ENCODE results near the gene IL2RA.

The IL2RA gene

DNA sequence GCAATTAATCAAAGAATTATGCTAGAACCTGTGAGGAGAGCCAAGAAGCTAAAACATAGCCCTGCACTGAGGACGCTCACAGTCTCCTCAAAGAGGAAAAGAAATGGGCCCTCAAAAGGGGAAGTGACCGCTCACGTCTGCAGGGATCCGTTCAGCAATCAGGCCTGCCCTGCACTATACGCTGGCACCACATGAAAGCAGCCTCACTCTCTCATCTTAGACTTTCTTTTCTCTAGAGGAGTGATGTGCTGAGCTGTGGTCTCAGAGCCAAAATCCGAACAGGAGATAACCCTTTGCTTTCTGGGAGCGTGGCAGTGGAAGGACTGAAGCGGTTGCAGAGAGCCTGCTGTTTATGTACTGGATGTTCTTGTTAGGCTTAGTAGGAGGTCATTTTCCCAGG, 6.3 kb upstream of the IL2RA start:
- Histone ChIP-seq H3K9me2 (replicated peaks; ENCODE audit: low read depth, low read length) (no peaks in the 10 kb centered on the region), H4K20me1 (ENCODE audit: insufficient read depth, low read length, poor library complexity, severe bottlenecking) (no peaks in the 10 kb centered on the region), H2AFZ (ENCODE audit: low read length) (no peak overlapping the region), H3K4me3 (ENCODE audit: low read length, poor library complexity, severe bottlenecking) (no peak overlapping the region), H3K27me3 (ENCODE audit: insufficient read depth, low read length, poor library complexity, severe bottlenecking) (peaks cover 11% of the 10 kb centered on the region), H3F3A (ENCODE audit: low read depth) (no peaks in the 10 kb centered on the region), H3K79me2 (ENCODE audit: insufficient read depth, low read length) (no peaks in the 10 kb centered on the region), H3K36me3 (ENCODE audit: insufficient read depth, low read length) (no peaks in the 10 kb centered on the region), H3K9me3 (ENCODE audit: insufficient read depth, low read depth, low read length) (no peaks in the 10 kb centered on the region), H3K4me1 (ENCODE audit: insufficient read depth, low read length, poor library complexity, severe bottlenecking) (peaks cover 7% of the 10 kb centered on the region), H3K9ac (ENCODE audit: low read depth, low read length, poor library complexity, severe bottlenecking) (no peak overlapping the region), H3K4me2 (ENCODE audit: low read depth, low read length, poor library complexity, severe bottlenecking) (peak overlapping the region; percentile 20)
- no peak for TF ChIP-seq CTCF (conservative IDR thresholded peaks at IDR 0.05; ENCODE audit: low read length)
- TF ChIP-seq EZH2phosphoT487 (IDR thresholded peaks at IDR 0.05; ENCODE audit: borderline replicate concordance): no peak

- no peak overlapping the region for H3K4me3 ChIP-seq (ENCODE audit: low read length, poor library complexity, severe bottlenecking)
- H3K36me3 ChIP-seq (ENCODE audit: insufficient read depth, low read length): no peaks in the 10 kb centered on the region
- no peaks in the 10 kb centered on the region for H4K20me1 ChIP-seq (ENCODE audit: insufficient read depth, low read length, poor library complexity, severe bottlenecking)
- no peaks in the 10 kb centered on the region for H3K9me2 ChIP-seq (replicated peaks; ENCODE audit: low read depth, low read length)
- peak overlapping the region; percentile 20 for H3K4me2 ChIP-seq (ENCODE audit: low read depth, low read length, poor library complexity, severe bottlenecking)
- peaks cover 7% of the 10 kb centered on the region for H3K4me1 ChIP-seq (ENCODE audit: insufficient read depth, low read length, poor library complexity, severe bottlenecking)
- H3K9ac ChIP-seq (ENCODE audit: low read depth, low read length, poor library complexity, severe bottlenecking): no peak overlapping the region
- H3K79me2 ChIP-seq (ENCODE audit: insufficient read depth, low read length): no peaks in the 10 kb centered on the region
- TF ChIP-seq CTCF (conservative IDR thresholded peaks at IDR 0.05; ENCODE audit: low read length) (no peak), EZH2phosphoT487 (IDR thresholded peaks at IDR 0.05; ENCODE audit: borderline replicate concordance) (no peak)
- H3F3A ChIP-seq (ENCODE audit: low read depth): no peaks in the 10 kb centered on the region
- H3K27me3 ChIP-seq (ENCODE audit: insufficient read depth, low read length, poor library complexity, severe bottlenecking): peaks cover 11% of the 10 kb centered on the region
- H2AFZ ChIP-seq (ENCODE audit: low read length): no peak overlapping the region
- H3K9me3 ChIP-seq (ENCODE audit: insufficient read depth, low read depth, low read length): no peaks in the 10 kb centered on the region
These were observed 5.8 kb upstream of the IL2RA start for GRCh38 chr10:6068006-6068405.

DNA sequence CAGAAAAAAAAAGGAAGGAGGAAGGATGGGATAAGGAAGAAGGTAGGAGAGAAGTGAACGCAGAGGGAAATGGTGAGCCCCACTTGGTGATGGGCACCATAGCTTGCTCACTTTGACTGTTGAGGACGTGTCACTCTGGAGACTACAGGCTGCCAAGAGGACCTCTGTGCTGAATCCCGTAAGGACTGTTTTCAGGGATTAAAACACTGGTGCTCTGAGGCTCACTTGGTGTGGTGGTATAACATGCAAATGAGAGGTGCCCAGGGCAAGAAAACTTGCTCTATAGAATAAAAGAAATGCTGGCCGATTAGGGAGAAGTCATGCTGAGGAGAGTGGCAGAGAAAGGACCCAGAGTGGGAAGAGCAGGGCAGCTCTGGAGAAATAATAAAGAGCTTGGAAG, 5.3 kb upstream of the IL2RA start:
- no peaks in the 10 kb centered on the region for H3F3A ChIP-seq (ENCODE audit: low read depth)
- H3K4me3 ChIP-seq (ENCODE audit: low read length, poor library complexity, severe bottlenecking): no peak overlapping the region
- no peaks in the 10 kb centered on the region for H4K20me1 ChIP-seq (ENCODE audit: insufficient read depth, low read length, poor library complexity, severe bottlenecking)
- TF ChIP-seq CTCF (conservative IDR thresholded peaks at IDR 0.05; ENCODE audit: low read length) (no peak), EZH2phosphoT487 (IDR thresholded peaks at IDR 0.05; ENCODE audit: borderline replicate concordance) (no peak)
- no peaks in the 10 kb centered on the region for H3K79me2 ChIP-seq (ENCODE audit: insufficient read depth, low read length)
- peaks cover 11% of the 10 kb centered on the region for H3K4me1 ChIP-seq (ENCODE audit: insufficient read depth, low read length, poor library complexity, severe bottlenecking)
- no peak overlapping the region for H3K9ac ChIP-seq (ENCODE audit: low read depth, low read length, poor library complexity, severe bottlenecking)
- H3K27me3 ChIP-seq (ENCODE audit: insufficient read depth, low read length, poor library complexity, severe bottlenecking): peaks cover 11% of the 10 kb centered on the region
- no peak overlapping the region for H2AFZ ChIP-seq (ENCODE audit: low read length)
- H3K36me3 ChIP-seq (ENCODE audit: insufficient read depth, low read length): no peaks in the 10 kb centered on the region
- H3K9me3 ChIP-seq (ENCODE audit: insufficient read depth, low read depth, low read length): no peaks in the 10 kb centered on the region
- no peak overlapping the region for H3K4me2 ChIP-seq (ENCODE audit: low read depth, low read length, poor library complexity, severe bottlenecking)
- no peaks in the 10 kb centered on the region for H3K9me2 ChIP-seq (replicated peaks; ENCODE audit: low read depth, low read length)
